Thyroid gland (tissue), 4 donors: ENCODE data around the gene PPIF.

ENCODE experiments used
- POLR2A ChIP-seq, 2 donors: fragments of 450-650 bp; IDR thresholded peaks; one replicate each; pipeline ENCODE4 v1.6.1; 2017; ENCODE audit warnings: antibody characterized with exemption in 2 of 2, mild to moderate bottlenecking in 2 of 2, moderate library complexity in 1 of 2
- TF ChIP-seq, protein P1 (sequence below), 6 experiments: fragments of 200-600 bp in 3 of 6; fragments of 450-650 bp in 3 of 6; sonication (generic) in 3 of 6; IDR thresholded peaks; one replicate each; pipeline ENCODE4 v1.5.1; 2016 to 2019; ENCODE audit warnings: antibody characterized with exemption in 6 of 6, mild to moderate bottlenecking in 2 of 6, inconsistent platforms in 1 of 6, moderate library complexity in 1 of 6

DNA sequence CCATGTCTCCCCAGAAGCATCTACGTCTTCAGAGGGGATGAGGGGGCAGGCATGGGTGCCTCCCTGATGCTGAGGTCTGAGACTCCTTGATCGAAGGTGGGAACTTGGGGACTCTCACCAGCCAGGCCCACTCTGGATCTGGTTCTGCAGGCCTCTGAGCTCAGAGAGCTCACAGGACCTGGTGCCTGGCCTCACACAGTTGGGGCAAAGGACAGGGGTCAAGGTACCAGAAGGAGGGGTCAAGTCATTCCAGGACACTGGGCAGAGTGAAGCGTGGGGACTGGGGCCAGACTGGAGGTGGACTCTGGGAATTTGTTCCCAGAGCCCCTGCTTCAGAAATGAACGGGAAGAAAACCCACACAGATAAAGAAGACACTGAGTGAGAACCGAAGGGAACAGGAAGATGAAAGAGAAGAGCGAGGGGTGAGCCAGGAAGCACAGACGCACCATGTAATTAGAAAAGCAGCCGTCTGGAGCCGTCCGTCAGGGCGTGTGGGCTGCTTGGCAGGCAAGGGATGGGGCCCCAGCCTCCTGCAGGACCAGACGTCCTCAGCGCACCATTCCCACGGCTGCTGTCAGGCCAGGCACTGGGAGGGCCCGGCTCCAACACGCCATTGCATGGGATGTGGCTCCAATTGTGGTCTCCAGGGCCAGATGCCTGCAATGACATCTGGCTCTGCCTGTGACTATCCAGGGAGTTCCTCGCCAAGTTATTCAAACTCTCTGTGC is 50.5 kb downstream of the PPIF start:
- TF ChIP-seq, protein P1, sequence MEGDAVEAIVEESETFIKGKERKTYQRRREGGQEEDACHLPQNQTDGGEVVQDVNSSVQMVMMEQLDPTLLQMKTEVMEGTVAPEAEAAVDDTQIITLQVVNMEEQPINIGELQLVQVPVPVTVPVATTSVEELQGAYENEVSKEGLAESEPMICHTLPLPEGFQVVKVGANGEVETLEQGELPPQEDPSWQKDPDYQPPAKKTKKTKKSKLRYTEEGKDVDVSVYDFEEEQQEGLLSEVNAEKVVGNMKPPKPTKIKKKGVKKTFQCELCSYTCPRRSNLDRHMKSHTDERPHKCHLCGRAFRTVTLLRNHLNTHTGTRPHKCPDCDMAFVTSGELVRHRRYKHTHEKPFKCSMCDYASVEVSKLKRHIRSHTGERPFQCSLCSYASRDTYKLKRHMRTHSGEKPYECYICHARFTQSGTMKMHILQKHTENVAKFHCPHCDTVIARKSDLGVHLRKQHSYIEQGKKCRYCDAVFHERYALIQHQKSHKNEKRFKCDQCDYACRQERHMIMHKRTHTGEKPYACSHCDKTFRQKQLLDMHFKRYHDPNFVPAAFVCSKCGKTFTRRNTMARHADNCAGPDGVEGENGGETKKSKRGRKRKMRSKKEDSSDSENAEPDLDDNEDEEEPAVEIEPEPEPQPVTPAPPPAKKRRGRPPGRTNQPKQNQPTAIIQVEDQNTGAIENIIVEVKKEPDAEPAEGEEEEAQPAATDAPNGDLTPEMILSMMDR (IDR thresholded peaks at IDR 0.05), result no peak
- no peak for TF ChIP-seq POLR2A (IDR thresholded peaks at IDR 0.05)
